Activated CD8-positive, alpha-beta memory T cell treated with anti-CD3 and anti-CD28 coated beads for 1 hour (primary cell): ENCODE measurements around the gene ATP9A.
"Not testable (repeated sequence)": the region's sequence is repeated elsewhere in the genome, so short reads cannot be mapped to it uniquely, and the experiment has no call there.

Source experiments
- DNase-seq, 2 donors: peaks; one replicate each; pipeline ENCODE4 v3.0.0-alpha.2; 2020; ENCODE audit warnings: low read depth in 1 of 2; ENCODE audit errors: extremely low read depth in 1 of 2

Gene ATP9A

GRCh38 chr20:51767867-51768758 is at the start of gene ATP9A:
TSS of gene ATP9A (minus strand) at chr20:51768390. CDS start at chr20:51768369, 21 bp downstream.
- no peak for DNase-seq

GRCh38 chr20:51816856-51817255 is 48.7 kb upstream of the ATP9A start:
- not testable (repeated sequence) for DNase-seq

- no peak for DNase-seq
Observed at GRCh38 chr20:51815383-51816076, 47.3 kb upstream of the ATP9A start.

GRCh38 chr20:51812861-51813260 is 44.7 kb upstream of the ATP9A start:
- no peak for DNase-seq

GRCh38 chr20:51811514-51812128 is 43.4 kb upstream of the ATP9A start:
- DNase-seq, result no peak

GRCh38 chr20:51811042-51811355 is 42.8 kb upstream of the ATP9A start:
- no peak for DNase-seq

GRCh38 chr20:51810155-51811041 is 42.2 kb upstream of the ATP9A start:
- no peak for DNase-seq

GRCh38 chr20:51807720-51808250 is 39.6 kb upstream of the ATP9A start:
- DNase-seq, result no peak

- DNase-seq, result no peak
Observed at GRCh38 chr20:51804754-51805153, 36.6 kb upstream of the ATP9A start.

GRCh38 chr20:51803148-51803854 is 35.1 kb upstream of the ATP9A start:
- DNase-seq, result no peak

- DNase-seq, result no peak
Observed at GRCh38 chr20:51802170-51802751, 34.1 kb upstream of the ATP9A start, which contains the start of gene SALL4. TSS of gene SALL4 (minus strand) at chr20:51802521. CDS start at chr20:51802408, 113 bp downstream.

- DNase-seq, result no peak
Observed at GRCh38 chr20:51801823-51802123, 33.6 kb upstream of the ATP9A start.

- DNase-seq, result no peak
Observed at GRCh38 chr20:51801122-51801822, 33.1 kb upstream of the ATP9A start.

- DNase-seq, result no peak
Observed at GRCh38 chr20:51800872-51801121, 32.6 kb upstream of the ATP9A start.

- DNase-seq, result peak in 1 of 2 donors; percentile 46
Observed at GRCh38 chr20:51800060-51800871, 32.1 kb upstream of the ATP9A start.

- no peak for DNase-seq
Observed at GRCh38 chr20:51799401-51799860, 31.2 kb upstream of the ATP9A start.

GRCh38 chr20:51797357-51798025 is 29.3 kb upstream of the ATP9A start:
- DNase-seq, result no peak

- DNase-seq, result no peak
Observed at GRCh38 chr20:51796340-51796739, 28.1 kb upstream of the ATP9A start.
